Breast epithelium (tissue), 4 donors: ENCODE measurements around the gene ZNF438. TPM values are rescaled to one million over a fixed set of nuclear protein-coding genes. Genes with fewer than 3 reads are reported as not detected.
"Not testable (repeated sequence)": the region's sequence is repeated elsewhere in the genome, so short reads cannot be mapped to it uniquely, and the experiment has no call there.

Experiments used
- DNase-seq, 2 donors: peaks; one replicate each; pipeline ENCODE4 v3.0.0-alpha.2; 2019; ENCODE audit warnings: low spot score in 2 of 2
- H3K27ac ChIP-seq, 2 donors: fragments of 200-600 bp; sonication (generic) in 1 of 2; one replicate each; pipeline ENCODE4 v1.5.1; 2016 to 2019; ENCODE audit warnings: mild to moderate bottlenecking in 1 of 2
- H3K27me3 ChIP-seq, 2 donors: fragments of 200-600 bp; sonication (generic) in 1 of 2; one replicate each; pipeline versions ENCODE4 v1.5.1 to v1.6.0; 2017 to 2019; ENCODE audit warnings: control low read depth in 1 of 2, mild to moderate bottlenecking in 1 of 2
- H3K36me3 ChIP-seq: fragments of 200-600 bp; one replicate; pipeline ENCODE4 v1.5.1; 2019
- H3K4me1 ChIP-seq, 2 donors: fragments of 200-600 bp; sonication (generic); one replicate each; pipeline ENCODE4 v1.5.1; 2016 to 2019; ENCODE audit warnings: control low read depth in 1 of 2
- H3K4me3 ChIP-seq, 3 donors: fragments of 200-600 bp; sonication (generic); 1 replicate in 2 of 3; 2 replicates in 1 of 3; pipeline ENCODE4 v1.5.1; 2016 to 2019; ENCODE audit warnings: mild to moderate bottlenecking in 3 of 3, moderate library complexity in 2 of 3
- H3K9me3 ChIP-seq, 2 donors: fragments of 200-600 bp; sonication (generic) in 1 of 2; one replicate each; pipeline ENCODE4 v1.5.1; 2016 to 2019; ENCODE audit warnings: control low read depth in 1 of 2
- POLR2A ChIP-seq: fragments of 450-650 bp; IDR thresholded peaks from one replicate; pipeline ENCODE4 v1.6.1; 2016; ENCODE audit warnings: antibody characterized with exemption, mild to moderate bottlenecking, moderate library complexity
- POLR2AphosphoS5 ChIP-seq, 3 donors: sonication (generic); formaldehyde crosslinking; IDR thresholded peaks; one replicate each; pipeline ENCODE4 v1.6.1; 2017; ENCODE audit warnings: antibody characterized with exemption in 3 of 3
- intact Hi-C: fragments of 100-400 bp; cut with DNase I; formaldehyde crosslinking; loops from one replicate; pipeline ENCODE4 v1.15.1; 2023; ENCODE audit warnings: low total_unique reads
- total RNA-seq, 3 donors: library from RNA; depleted of rRNA; stranded (reverse); fragments of >200 nt; gene quantifications; one replicate each; pipeline ENCODE4 v1.1.0, GENCODE V29; 2016
- TF ChIP-seq, protein P1 (sequence below), 3 donors: fragments of 450-650 bp; IDR thresholded peaks; one replicate each; pipeline ENCODE4 v1.5.1; 2016 to 2017; ENCODE audit warnings: antibody characterized with exemption in 3 of 3, mild to moderate bottlenecking in 3 of 3, moderate library complexity in 3 of 3

The ZNF438 gene
- total RNA-seq, 3 donors from 2014 or later, result 8.8 to 34.6 (median 10.0) TPM

DNA sequence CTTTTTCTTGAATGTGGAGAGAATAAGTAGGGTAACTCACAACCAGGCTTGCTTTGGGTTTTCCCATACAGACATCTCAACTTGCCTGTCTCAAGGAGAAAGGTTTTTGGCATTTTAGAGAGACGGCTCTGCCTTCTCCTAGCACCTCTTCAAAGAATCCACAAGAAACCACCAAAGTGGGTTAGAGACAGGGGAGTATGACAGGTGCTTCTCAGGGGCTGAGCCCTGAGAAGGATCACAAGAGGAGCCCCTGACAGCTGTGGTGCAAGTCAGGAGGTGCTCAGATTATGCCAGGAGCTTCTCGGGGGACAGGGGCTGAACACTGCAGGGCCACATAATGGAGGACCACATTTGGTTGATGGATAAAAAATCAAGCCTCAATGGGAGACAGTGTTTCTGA is 231.3 kb downstream of the ZNF438 start:
- Histone ChIP-seq H3K4me3 (no peak overlapping the region), H3K9me3 (no peaks in the 10 kb centered on the region), H3K27me3 (no peaks in the 10 kb centered on the region), H3K4me1 (peaks cover 0 to 4% of the 10 kb centered on the region in 2 donors), H3K27ac (no peak overlapping the region), H3K36me3 (no peaks in the 10 kb centered on the region)
- DNase-seq, result no peak
- intact Hi-C loops, result no loop called here
- TF ChIP-seq POLR2AphosphoS5 (IDR thresholded peaks at IDR 0.05) (no peak), POLR2A (no peak)
- TF ChIP-seq, protein P1, sequence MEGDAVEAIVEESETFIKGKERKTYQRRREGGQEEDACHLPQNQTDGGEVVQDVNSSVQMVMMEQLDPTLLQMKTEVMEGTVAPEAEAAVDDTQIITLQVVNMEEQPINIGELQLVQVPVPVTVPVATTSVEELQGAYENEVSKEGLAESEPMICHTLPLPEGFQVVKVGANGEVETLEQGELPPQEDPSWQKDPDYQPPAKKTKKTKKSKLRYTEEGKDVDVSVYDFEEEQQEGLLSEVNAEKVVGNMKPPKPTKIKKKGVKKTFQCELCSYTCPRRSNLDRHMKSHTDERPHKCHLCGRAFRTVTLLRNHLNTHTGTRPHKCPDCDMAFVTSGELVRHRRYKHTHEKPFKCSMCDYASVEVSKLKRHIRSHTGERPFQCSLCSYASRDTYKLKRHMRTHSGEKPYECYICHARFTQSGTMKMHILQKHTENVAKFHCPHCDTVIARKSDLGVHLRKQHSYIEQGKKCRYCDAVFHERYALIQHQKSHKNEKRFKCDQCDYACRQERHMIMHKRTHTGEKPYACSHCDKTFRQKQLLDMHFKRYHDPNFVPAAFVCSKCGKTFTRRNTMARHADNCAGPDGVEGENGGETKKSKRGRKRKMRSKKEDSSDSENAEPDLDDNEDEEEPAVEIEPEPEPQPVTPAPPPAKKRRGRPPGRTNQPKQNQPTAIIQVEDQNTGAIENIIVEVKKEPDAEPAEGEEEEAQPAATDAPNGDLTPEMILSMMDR (IDR thresholded peaks at IDR 0.05), result no peak

DNA sequence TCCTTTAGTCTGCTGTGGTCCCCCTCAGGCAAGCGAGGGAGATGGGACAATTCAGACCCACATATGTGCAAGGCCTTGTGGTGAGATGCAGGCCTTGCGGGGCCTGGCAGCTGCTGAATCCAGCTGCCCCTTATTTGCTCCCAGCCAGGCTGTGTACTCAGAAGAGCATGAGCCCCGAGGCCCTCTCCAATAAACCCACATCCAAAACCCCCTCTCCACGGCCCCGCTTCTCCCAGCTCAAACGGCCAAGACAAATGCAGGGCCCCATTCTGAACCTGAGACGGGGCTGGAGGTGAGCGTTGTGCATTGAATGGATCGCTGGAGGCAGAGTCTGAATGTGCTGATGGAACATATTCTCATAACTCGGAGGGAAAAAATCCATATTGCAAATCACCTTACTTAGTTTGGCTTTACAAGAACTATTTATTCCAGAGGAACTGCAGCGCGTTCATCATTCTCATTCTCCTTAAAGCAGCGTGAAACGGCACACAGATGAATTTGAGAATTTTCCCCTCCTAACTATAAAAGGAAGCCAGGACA is 232.9 kb downstream of the ZNF438 start:
- TF ChIP-seq, protein P1 (IDR thresholded peaks at IDR 0.05), result no peak
- TF ChIP-seq POLR2AphosphoS5 (IDR thresholded peaks at IDR 0.05) (no peak), POLR2A (no peak)
- Histone ChIP-seq H3K36me3 (no peaks in the 10 kb centered on the region), H3K9me3 (no peaks in the 10 kb centered on the region), H3K27ac (no peak overlapping the region), H3K27me3 (no peaks in the 10 kb centered on the region), H3K4me3 (no peak overlapping the region), H3K4me1 (peaks cover 0 to 2% of the 10 kb centered on the region in 2 donors)
- intact Hi-C loops, result no loop called here
- no peak for DNase-seq

DNA sequence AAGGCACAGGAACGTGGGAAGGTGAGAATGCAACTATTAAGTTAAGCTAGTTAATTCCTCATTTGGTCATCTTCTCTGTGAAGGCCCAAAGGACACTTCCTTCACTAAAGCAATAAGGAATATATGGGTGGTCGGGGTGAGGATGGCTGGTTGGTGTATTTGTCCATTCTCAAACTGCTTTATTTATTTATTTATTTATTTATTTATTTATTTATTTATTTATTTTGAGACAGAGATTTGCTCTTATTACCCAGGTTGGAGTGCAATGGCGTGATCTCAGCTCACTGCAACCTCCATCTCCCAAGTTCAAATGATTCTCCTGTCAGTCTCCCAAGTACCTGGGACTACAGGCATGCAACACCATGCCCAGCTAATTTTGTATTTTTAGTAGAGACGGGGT is 236.6 kb downstream of the ZNF438 start:
- H3K36me3 ChIP-seq, H3K27me3 ChIP-seq, H3K9me3 ChIP-seq, H3K27ac ChIP-seq, intact Hi-C loops, DNase-seq, H3K4me1 ChIP-seq, H3K4me3 ChIP-seq: not testable (repeated sequence)
